Thyroid gland (tissue), 4 donors: ENCODE data around the gene SUSD2. TPM values are rescaled to one million over a fixed set of nuclear protein-coding genes. Genes with fewer than 3 reads are reported as not detected.
"Not testable (repeated sequence)": the region's sequence is repeated elsewhere in the genome, so short reads cannot be mapped to it uniquely, and the experiment has no call there.

Source experiments
- DNase-seq, 2 donors: peaks; one replicate each; pipeline ENCODE4 v3.0.0-alpha.2; 2019
- H3K27ac ChIP-seq, 3 donors: fragments of 200-600 bp; sonication (generic); 1 replicate in 2 of 3; 2 replicates in 1 of 3; pipeline ENCODE4 v1.5.1; 2016 to 2019; ENCODE audit warnings: mild to moderate bottlenecking in 1 of 3, moderate library complexity in 1 of 3
- H3K27me3 ChIP-seq: fragments of 200-600 bp; sonication (generic); one replicate; pipeline ENCODE4 v1.5.1; 2019
- H3K36me3 ChIP-seq, 2 donors: fragments of 200-600 bp; sonication (generic); one replicate each; pipeline ENCODE4 v1.5.1; 2016 to 2019
- H3K4me1 ChIP-seq, 2 donors: fragments of 200-600 bp; sonication (generic); one replicate each; pipeline ENCODE4 v1.5.1; 2017 to 2019
- H3K4me3 ChIP-seq, 3 donors: fragments of 200-600 bp; sonication (generic); replicated peaks in 1 of 3; 1 replicate in 2 of 3; 2 replicates in 1 of 3; pipeline ENCODE4 v1.5.1; 2016; ENCODE audit warnings: mild to moderate bottlenecking in 1 of 3
- H3K9me3 ChIP-seq: fragments of 200-600 bp; sonication (generic); one replicate; pipeline ENCODE4 v1.5.1; 2017
- CTCF ChIP-seq, 6 experiments: fragments of 200-600 bp in 3 of 6; fragments of 450-650 bp in 3 of 6; sonication (generic) in 3 of 6; IDR thresholded peaks; one replicate each; pipeline ENCODE4 v1.5.1; 2016 to 2019; ENCODE audit warnings: antibody characterized with exemption in 6 of 6, mild to moderate bottlenecking in 2 of 6, inconsistent platforms in 1 of 6, moderate library complexity in 1 of 6
- POLR2A ChIP-seq, 2 donors: fragments of 450-650 bp; IDR thresholded peaks; one replicate each; pipeline ENCODE4 v1.6.1; 2017; ENCODE audit warnings: antibody characterized with exemption in 2 of 2, mild to moderate bottlenecking in 2 of 2, moderate library complexity in 1 of 2
- WGBS, 2 donors: methylation state at CpG; one replicate each; pipeline ENCODE4 v1.1.5; 2017; 5-methylcytosine and 5-hydroxymethylcytosine counted together
- intact Hi-C: fragments of 100-400 bp; cut with DNase I; formaldehyde crosslinking; loops from one replicate; pipeline ENCODE4 v1.15.1; 2023
- total RNA-seq, 4 donors: library from RNA; depleted of rRNA; stranded (reverse); fragments of >200 nt; gene quantifications; one replicate each; pipeline ENCODE4 v1.2.3, GENCODE V29; 2016

SUSD2 gene
- total RNA-seq, 4 donors from 2014 or later = 9.5 to 22.5 (median 15.1) TPM

GRCh38 chr22:24201681-24202614, 20.7 kb downstream of the SUSD2 start:
- DNase-seq = no peak
- TF ChIP-seq CTCF (IDR thresholded peaks at IDR 0.05) = no peak
- Histone ChIP-seq H3K27me3 (no peaks in the 10 kb centered on the region), H3K36me3 (no peaks in the 10 kb centered on the region), H3K4me3 (no peak overlapping the region), H3K27ac (no peak overlapping the region), H3K9me3 (no peaks in the 10 kb centered on the region), H3K4me1 (peaks cover 22 to 48% of the 10 kb centered on the region in 2 donors)
- 96 to 97% methylated on average over 26 of the region's 26 CpGs for WGBS, 2 donors
- intact Hi-C loops = no loop called here

- intact Hi-C loops, H3K36me3 ChIP-seq, H3K27me3 ChIP-seq, H3K4me3 ChIP-seq, H3K27ac ChIP-seq, H3K9me3 ChIP-seq, DNase-seq: not testable (repeated sequence)
- H3K4me1 ChIP-seq = peaks cover 21 to 47% of the 10 kb centered on the region in 2 donors
- WGBS, 2 donors = 93 to 96% methylated on average over 5 of the region's 5 CpGs
These were observed 22.6 kb downstream of the SUSD2 start for GRCh38 chr22:24203856-24204255.

GRCh38 chr22:24205438-24206195, 24.3 kb downstream of the SUSD2 start:
- Histone ChIP-seq H3K9me3 (no peaks in the 10 kb centered on the region), H3K4me1 (peaks cover 30 to 54% of the 10 kb centered on the region in 2 donors), H3K27ac (peak overlapping the region in 2 of 3 donors; percentile 36 to 91), H3K36me3 (no peaks in the 10 kb centered on the region), H3K4me3 (no peak overlapping the region), H3K27me3 (no peaks in the 10 kb centered on the region)
- WGBS, 2 donors = 89 to 90% methylated on average over 8 of the region's 8 CpGs
- TF ChIP-seq CTCF (IDR thresholded peaks at IDR 0.05) = peak in 1 of 6 experiments; percentile 17
- TF ChIP-seq POLR2A (IDR thresholded peaks at IDR 0.05) = no peak
- DNase-seq = no peak
- intact Hi-C loops = no loop called here

- H3K9me3 ChIP-seq, H3K27me3 ChIP-seq, H3K4me3 ChIP-seq, H3K36me3 ChIP-seq, intact Hi-C loops, DNase-seq: not testable (repeated sequence)
- H3K4me1 ChIP-seq = peaks cover 32 to 56% of the 10 kb centered on the region in 2 donors
- H3K27ac ChIP-seq = peak overlapping the region; percentile 91 to 98 (median 95)
- WGBS, 2 donors = 81 to 86% methylated on average over 15 of the region's 15 CpGs
These were observed 25.4 kb downstream of the SUSD2 start for GRCh38 chr22:24206460-24207263.

- Histone ChIP-seq H3K9me3 (no peaks in the 10 kb centered on the region), H3K4me3 (no peak overlapping the region), H3K27me3 (no peaks in the 10 kb centered on the region), H3K36me3 (no peaks in the 10 kb centered on the region), H3K27ac (peak overlapping the region; percentile 91 to 98 (median 95)), H3K4me1 (peaks cover 32 to 62% of the 10 kb centered on the region in 2 donors)
- TF ChIP-seq POLR2A (IDR thresholded peaks at IDR 0.05) (no peak), CTCF (IDR thresholded peaks at IDR 0.05) (no peak)
- 60 to 63% methylated on average over 8 of the region's 8 CpGs for WGBS, 2 donors
- intact Hi-C loops = no loop called here
- DNase-seq = no peak
These were observed 26.2 kb downstream of the SUSD2 start for GRCh38 chr22:24207264-24208011.
